ENCODE measurements around the gene PIRT. TPM values are rescaled to one million over a fixed set of nuclear protein-coding genes. Genes with fewer than 3 reads are reported as not detected.

Gene PIRT
- polyA plus RNA-seq, 3 donors: not detected

- Histone ChIP-seq H4K20me1 (ENCODE audit: insufficient read depth, low read length) (no peaks in the 10 kb centered on the region), H3K36me3 (replicated peaks in 1 of 2; ENCODE audit: control insufficient read depth in 1 of 2, insufficient read depth in 2 of 2, low read length in 2 of 2) (no peaks in the 10 kb centered on the region), H3K9me3 (replicated peaks in 1 of 2; ENCODE audit: control insufficient read depth in 1 of 2, insufficient read depth in 1 of 2, low read length in 2 of 2) (peaks cover 0 to 9% of the 10 kb centered on the region in 2 donors), H3K27ac (ENCODE audit: low read depth in 1 of 2, low read length in 2 of 2) (no peak overlapping the region), H3K9ac (ENCODE audit: insufficient read depth, low read length, poor library complexity, severe bottlenecking) (no peak overlapping the region), H3K27me3 (ENCODE audit: control insufficient read depth in 2 of 2, insufficient read depth in 2 of 2, low read length in 2 of 2) (no peaks in the 10 kb centered on the region), H3K4me1 (ENCODE audit: control insufficient read depth in 1 of 2, insufficient read depth in 2 of 2, low read length in 2 of 2) (peaks cover 9 to 17% of the 10 kb centered on the region in 2 donors), H3K79me2 (ENCODE audit: insufficient read depth, low read length) (no peaks in the 10 kb centered on the region), H2AFZ (ENCODE audit: insufficient read depth, low read depth, low read length, poor library complexity, severe bottlenecking) (no peak overlapping the region), H3K4me2 (replicated peaks; ENCODE audit: extremely low read depth, low read length, poor library complexity, severe bottlenecking) (no peak overlapping the region), H3K4me3 (replicated peaks in 1 of 3; ENCODE audit: low read depth in 2 of 3, low read length in 3 of 3) (no peak overlapping the region)
- no peak overlapping the region for H3K4me3 Mint-ChIP-seq
- H3K27me3 Mint-ChIP-seq (ENCODE audit: low read depth in 3 of 3): no peaks in the 10 kb centered on the region
- peak overlapping the region in 3 of 7 donors; percentile 25 to 37 (median 32) for H3K27ac Mint-ChIP-seq
- H3K4me1 Mint-ChIP-seq: peaks cover 29% of the 10 kb centered on the region
- H3K36me3 Mint-ChIP-seq: peaks cover 0 to 6% of the 10 kb centered on the region in 2 donors
- no peak for TF ChIP-seq CTCF (IDR thresholded peaks at IDR 0.05)
- intact Hi-C loops (cut with micrococcal nuclease): no loop called here
- H3K9me3 Mint-ChIP-seq: peaks cover 6 to 12% (median 10%) of the 10 kb centered on the region in 7 donors
- no peak for DNase-seq
- WGBS (ENCODE audit: insufficient coverage): no CpG with 5 or more reads among the region's 11 CpGs
Observed at GRCh38 chr17:10777131-10777807, 60.6 kb downstream of the PIRT start.

- intact Hi-C loops (cut with micrococcal nuclease): no loop called here
- DNase-seq: peak in 1 of 3 donors; percentile 3
- Mint-ChIP-seq H3K4me3 (no peak overlapping the region), H3K27me3 (ENCODE audit: low read depth in 3 of 3) (no peaks in the 10 kb centered on the region), H3K4me1 (peaks cover 29% of the 10 kb centered on the region), H3K36me3 (peaks cover 0 to 6% of the 10 kb centered on the region in 2 donors), H3K27ac (no peak overlapping the region), H3K9me3 (peaks cover 6 to 14% (median 12%) of the 10 kb centered on the region in 7 donors)
- Histone ChIP-seq H3K4me3 (replicated peaks in 1 of 3; ENCODE audit: low read depth in 2 of 3, low read length in 3 of 3) (no peak overlapping the region), H3K9me3 (replicated peaks in 1 of 2; ENCODE audit: control insufficient read depth in 1 of 2, insufficient read depth in 1 of 2, low read length in 2 of 2) (peaks cover 0 to 9% of the 10 kb centered on the region in 2 donors), H3K9ac (ENCODE audit: insufficient read depth, low read length, poor library complexity, severe bottlenecking) (no peak overlapping the region), H3K4me2 (replicated peaks; ENCODE audit: extremely low read depth, low read length, poor library complexity, severe bottlenecking) (no peak overlapping the region), H2AFZ (ENCODE audit: insufficient read depth, low read depth, low read length, poor library complexity, severe bottlenecking) (no peak overlapping the region), H3K4me1 (ENCODE audit: control insufficient read depth in 1 of 2, insufficient read depth in 2 of 2, low read length in 2 of 2) (peaks cover 9 to 17% of the 10 kb centered on the region in 2 donors), H3K27ac (ENCODE audit: low read depth in 1 of 2, low read length in 2 of 2) (no peak overlapping the region), H3K79me2 (ENCODE audit: insufficient read depth, low read length) (no peaks in the 10 kb centered on the region), H3K36me3 (replicated peaks in 1 of 2; ENCODE audit: control insufficient read depth in 1 of 2, insufficient read depth in 2 of 2, low read length in 2 of 2) (no peaks in the 10 kb centered on the region), H4K20me1 (ENCODE audit: insufficient read depth, low read length) (no peaks in the 10 kb centered on the region), H3K27me3 (ENCODE audit: control insufficient read depth in 2 of 2, insufficient read depth in 2 of 2, low read length in 2 of 2) (no peaks in the 10 kb centered on the region)
- no CpG with 5 or more reads among the region's 2 CpGs for WGBS (ENCODE audit: insufficient coverage)
- TF ChIP-seq CTCF (IDR thresholded peaks at IDR 0.05): no peak
Observed at GRCh38 chr17:10776381-10776780, 61.5 kb downstream of the PIRT start.

Measured in CD14-positive monocyte (primary cell).